Spinal cord (tissue), 10 donors: ENCODE results near the gene FKBP2. TPM values are rescaled to one million over a fixed set of nuclear protein-coding genes. Genes with fewer than 3 reads are reported as not detected.

ENCODE experiments used
- DNase-seq, 6 donors: peaks; one replicate each; pipeline versions ENCODE4 v3.0.0 to v3.0.0-alpha.2; 2013 to 2015; ENCODE audit warnings: low spot score in 6 of 6, low read depth in 4 of 6
- H3K27ac ChIP-seq: one replicate; pipeline ENCODE4 v1.5.1; 2013; ENCODE audit warnings: low read depth, low read length, control low read depth
- H3K27me3 ChIP-seq: one replicate; pipeline ENCODE4 v1.6.1; 2013; ENCODE audit warnings: low read length; ENCODE audit not compliant: control insufficient read depth, insufficient read depth
- H3K36me3 ChIP-seq: one replicate; pipeline ENCODE4 v1.6.1; 2013; ENCODE audit warnings: low read length; ENCODE audit not compliant: control insufficient read depth, insufficient read depth
- H3K4me1 ChIP-seq: one replicate; pipeline ENCODE4 v1.6.1; 2013; ENCODE audit warnings: low read length; ENCODE audit not compliant: control insufficient read depth, insufficient read depth
- H3K4me3 ChIP-seq: one replicate; pipeline ENCODE4 v1.5.1; 2013; ENCODE audit warnings: low read depth, low read length, control low read depth
- H3K9me3 ChIP-seq: one replicate; pipeline ENCODE4 v1.6.1; 2013; ENCODE audit warnings: low read length; ENCODE audit not compliant: control insufficient read depth, insufficient read depth
- WGBS: methylation state at CpG from one replicate; pipeline ENCODE4 v1.1.5; 2013; ENCODE audit warnings: missing lambda C conversion rate; ENCODE audit not compliant: insufficient coverage; 5-methylcytosine and 5-hydroxymethylcytosine counted together
- polyA plus RNA-seq, 2 donors: library from polyadenylated mRNA; unstranded; fragments of 120-200 nt; gene quantifications; one replicate each; pipeline ENCODE4 v1.2.1, GENCODE V29; 2013; ENCODE audit not compliant: insufficient read length in 2 of 2
- total RNA-seq, 2 donors: library from RNA; depleted of rRNA in 1 of 2; stranded (reverse); fragments of 120-200 nt in 1 of 2; fragments of >200 nt in 1 of 2; gene quantifications; one replicate each; pipeline versions ENCODE4 v1.2.3 to v1.2.4, GENCODE V29; 2013 to 2014
- donor health status: healthy.

The FKBP2 gene
- total and polyA plus RNA-seq, 4 donors: 43.6 to 120 (median 102) TPM

GRCh38 chr11:64260147-64260708 is 19.3 kb downstream of the FKBP2 start:
- no peak for DNase-seq
- Histone ChIP-seq H3K27me3 (no peaks in the 10 kb centered on the region), H3K27ac (no peak overlapping the region), H3K9me3 (no peaks in the 10 kb centered on the region), H3K36me3 (peaks cover 87% of the 10 kb centered on the region), H3K4me1 (peaks cover 9% of the 10 kb centered on the region), H3K4me3 (no peak overlapping the region)
- WGBS: 100% methylated on average over 3 of the region's 6 CpGs

- peaks cover 9% of the 10 kb centered on the region for H3K4me1 ChIP-seq
- no peak overlapping the region for H3K4me3 ChIP-seq
- H3K27me3 ChIP-seq: no peaks in the 10 kb centered on the region
- no peak for DNase-seq
- H3K27ac ChIP-seq: no peak overlapping the region
- H3K9me3 ChIP-seq: no peaks in the 10 kb centered on the region
- 92% methylated on average over 16 of the region's 18 CpGs for WGBS
- H3K36me3 ChIP-seq: peaks cover 87% of the 10 kb centered on the region
Observed at GRCh38 chr11:64261556-64262080, 20.7 kb downstream of the FKBP2 start.

GRCh38 chr11:64262271-64263002 is 21.5 kb downstream of the FKBP2 start:
- Histone ChIP-seq H3K27me3 (no peaks in the 10 kb centered on the region), H3K4me3 (no peak overlapping the region), H3K9me3 (no peaks in the 10 kb centered on the region), H3K27ac (no peak overlapping the region), H3K36me3 (peaks cover 87% of the 10 kb centered on the region), H3K4me1 (peaks cover 9% of the 10 kb centered on the region)
- DNase-seq: no peak
- WGBS: 97% methylated on average over 42 of the region's 42 CpGs

- no peaks in the 10 kb centered on the region for H3K9me3 ChIP-seq
- DNase-seq: no peak
- H3K4me3 ChIP-seq: no peak overlapping the region
- H3K27ac ChIP-seq: no peak overlapping the region
- WGBS: 75% methylated on average over 28 of the region's 29 CpGs
- peaks cover 88% of the 10 kb centered on the region for H3K36me3 ChIP-seq
- peaks cover 14% of the 10 kb centered on the region for H3K4me1 ChIP-seq
- no peaks in the 10 kb centered on the region for H3K27me3 ChIP-seq
Observed at GRCh38 chr11:64263021-64263946, 22.4 kb downstream of the FKBP2 start.

GRCh38 chr11:64263947-64264317 is 23.0 kb downstream of the FKBP2 start:
- Histone ChIP-seq H3K27ac (no peak overlapping the region), H3K9me3 (no peaks in the 10 kb centered on the region), H3K4me3 (no peak overlapping the region), H3K27me3 (no peaks in the 10 kb centered on the region), H3K4me1 (peaks cover 20% of the 10 kb centered on the region), H3K36me3 (peaks cover 85% of the 10 kb centered on the region)
- no peak for DNase-seq
- 79% methylated on average over 7 of the region's 8 CpGs for WGBS

- Histone ChIP-seq H3K9me3 (no peaks in the 10 kb centered on the region), H3K4me1 (peaks cover 24% of the 10 kb centered on the region), H3K4me3 (no peak overlapping the region), H3K27me3 (no peaks in the 10 kb centered on the region), H3K36me3 (peaks cover 80% of the 10 kb centered on the region), H3K27ac (no peak overlapping the region)
- 69% methylated on average over 10 of the region's 10 CpGs for WGBS
- no peak for DNase-seq
Observed at GRCh38 chr11:64264371-64264852, 23.5 kb downstream of the FKBP2 start.

- Histone ChIP-seq H3K9me3 (no peaks in the 10 kb centered on the region), H3K36me3 (peaks cover 73% of the 10 kb centered on the region), H3K4me1 (peaks cover 32% of the 10 kb centered on the region), H3K27me3 (no peaks in the 10 kb centered on the region), H3K27ac (no peak overlapping the region), H3K4me3 (no peak overlapping the region)
- 94% methylated on average over 35 of the region's 35 CpGs for WGBS
- DNase-seq: no peak
Observed at GRCh38 chr11:64265176-64266160, 24.6 kb downstream of the FKBP2 start.

GRCh38 chr11:64266339-64266738 is 25.4 kb downstream of the FKBP2 start:
- Histone ChIP-seq H3K36me3 (peaks cover 70% of the 10 kb centered on the region), H3K27me3 (no peaks in the 10 kb centered on the region), H3K4me3 (no peak overlapping the region), H3K27ac (no peak overlapping the region), H3K4me1 (peaks cover 36% of the 10 kb centered on the region), H3K9me3 (no peaks in the 10 kb centered on the region)
- 91% methylated on average over 12 of the region's 15 CpGs for WGBS
- no peak for DNase-seq
